Inflammatory macrophage treated with lipopolysaccharide for 1 hour (primary cell): ENCODE data around the gene LPAR3.

Experiments
- DNase-seq, 2 donors: peaks; one replicate each; pipeline ENCODE4 v3.0.0-alpha.2; 2020 to 2022

The LPAR3 gene

DNA sequence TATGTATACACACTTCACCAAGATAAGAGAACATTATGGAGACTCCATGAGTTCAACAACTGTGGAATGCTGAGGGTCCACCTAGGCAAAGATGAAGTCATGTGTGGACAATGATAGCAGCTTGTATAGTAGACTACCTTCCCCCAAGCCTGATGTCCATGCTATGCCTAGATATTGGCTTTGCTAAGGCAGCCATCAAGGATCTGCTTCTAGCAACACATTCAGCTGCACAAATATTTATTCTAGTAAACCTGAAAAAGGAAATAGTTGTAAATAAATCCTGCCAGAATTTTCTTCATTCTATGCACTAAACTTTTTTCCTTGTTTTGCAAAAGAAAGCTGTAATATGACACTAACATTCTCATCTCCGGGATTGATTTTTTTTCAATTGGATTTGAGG, 7.0 kb upstream of the LPAR3 start:
- no peak for DNase-seq

DNA sequence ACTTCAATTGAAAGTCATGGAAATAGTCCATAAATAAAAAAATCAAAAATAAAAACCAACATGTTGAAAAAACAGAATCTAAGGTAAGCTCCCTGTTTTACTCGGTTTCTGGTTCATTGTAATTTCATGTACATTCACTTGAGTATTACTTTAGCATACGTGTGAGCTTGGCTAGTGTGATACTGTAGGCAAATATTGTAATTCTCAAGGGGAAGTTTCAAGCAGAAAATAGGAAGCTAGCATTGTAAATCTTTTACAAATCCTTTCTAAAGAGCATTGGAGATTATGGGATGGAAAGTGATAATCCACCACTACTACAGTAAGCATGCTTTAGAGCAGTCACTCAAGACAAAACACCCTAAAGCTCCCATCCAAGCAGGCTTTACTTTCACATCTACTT, 3.3 kb upstream of the LPAR3 start:
- no peak for DNase-seq

- no peak for DNase-seq
Observed at GRCh38 chr1:84890566-84890965, 2.4 kb downstream of the LPAR3 start.

GRCh38 chr1:84889437-84889836, 3.6 kb downstream of the LPAR3 start:
- DNase-seq = peak; percentile 80 to 82

DNA sequence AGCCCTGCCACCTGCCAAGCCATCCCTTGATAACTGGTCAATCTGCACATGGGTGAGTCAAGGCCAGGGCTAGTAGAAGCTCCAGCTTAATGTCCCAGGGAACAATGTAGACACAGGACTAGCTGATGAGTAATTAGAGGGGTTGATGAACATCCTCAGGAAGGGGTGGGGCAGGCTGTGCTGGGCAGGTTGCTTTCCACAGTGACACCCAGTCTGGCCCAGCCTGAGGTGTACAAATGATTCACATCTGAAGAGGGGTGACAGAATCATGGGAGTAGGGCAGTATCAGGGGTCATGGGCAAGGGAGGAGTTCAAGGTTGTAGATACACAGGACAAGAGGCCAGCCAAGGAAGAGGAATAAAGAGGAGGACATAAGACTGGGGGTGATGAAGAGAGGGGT, 4.3 kb downstream of the LPAR3 start:
- no peak for DNase-seq

DNA sequence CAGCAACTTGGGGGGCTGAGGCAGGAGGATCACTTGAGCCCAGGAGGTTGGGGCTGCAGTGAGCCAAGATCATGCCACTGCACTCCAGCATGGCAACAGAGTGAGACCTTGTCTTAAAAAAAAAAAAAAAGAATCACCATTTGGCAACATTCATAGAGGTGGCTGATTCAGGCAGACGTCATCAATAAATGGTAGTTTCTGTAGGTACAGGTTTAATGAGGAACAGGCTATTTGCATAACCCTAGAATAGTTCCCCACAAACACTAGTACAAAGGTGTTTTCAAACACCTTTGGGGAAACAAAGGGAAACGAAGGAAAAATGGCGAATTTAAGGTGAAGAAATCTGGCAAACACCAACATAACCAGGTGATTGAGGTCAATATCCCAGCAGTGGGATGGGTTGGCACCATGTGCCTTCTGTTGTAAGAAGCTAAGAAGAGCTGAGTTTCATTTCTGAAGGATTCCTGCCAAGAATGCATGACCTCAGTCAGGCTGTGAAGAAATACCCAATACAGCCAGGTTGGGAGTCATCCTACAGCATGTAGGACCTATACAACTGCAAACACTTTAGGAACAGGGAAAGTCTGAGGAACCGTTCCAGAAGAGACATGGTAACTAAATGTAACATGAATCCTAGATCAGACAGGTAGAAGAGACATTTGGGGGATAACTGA, 5.6 kb downstream of the LPAR3 start:
- DNase-seq = peak in 1 of 2 donors; percentile 49

GRCh38 chr1:84885469-84885868, 7.5 kb downstream of the LPAR3 start:
- DNase-seq = no peak

DNA sequence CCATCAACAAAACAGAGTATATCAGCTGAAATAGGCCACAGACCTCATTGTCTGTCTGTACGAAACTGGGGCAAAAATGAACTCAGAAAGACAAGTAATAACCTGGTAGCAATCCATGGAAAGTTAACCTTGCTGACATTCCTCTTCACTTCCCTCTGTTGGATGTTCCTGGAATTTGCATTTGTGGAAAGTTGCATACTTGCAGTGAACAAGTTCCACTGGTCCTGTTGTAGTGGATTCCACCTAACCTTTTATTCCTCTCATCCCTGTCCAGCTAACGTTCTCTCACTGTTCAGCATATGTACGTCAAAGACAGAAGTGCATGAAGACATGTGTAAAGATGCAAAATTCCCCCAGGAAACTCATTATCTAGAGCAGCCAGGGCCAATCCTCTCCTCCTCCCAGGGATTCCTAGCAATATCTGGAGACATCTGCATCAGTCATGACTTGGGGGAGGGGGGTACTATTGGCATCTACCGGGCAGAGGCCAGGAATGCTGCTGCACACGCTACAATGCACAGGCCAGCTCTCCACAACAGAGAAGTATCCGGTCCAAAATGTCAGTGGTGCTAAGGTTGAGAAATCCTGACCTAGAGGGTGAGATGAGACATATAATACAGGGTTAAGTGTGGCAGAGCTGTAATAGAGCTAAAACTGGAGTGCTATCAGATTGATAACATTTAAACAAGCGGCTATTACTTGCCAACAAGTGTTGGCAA, 8.2 kb downstream of the LPAR3 start:
- no peak for DNase-seq

DNA sequence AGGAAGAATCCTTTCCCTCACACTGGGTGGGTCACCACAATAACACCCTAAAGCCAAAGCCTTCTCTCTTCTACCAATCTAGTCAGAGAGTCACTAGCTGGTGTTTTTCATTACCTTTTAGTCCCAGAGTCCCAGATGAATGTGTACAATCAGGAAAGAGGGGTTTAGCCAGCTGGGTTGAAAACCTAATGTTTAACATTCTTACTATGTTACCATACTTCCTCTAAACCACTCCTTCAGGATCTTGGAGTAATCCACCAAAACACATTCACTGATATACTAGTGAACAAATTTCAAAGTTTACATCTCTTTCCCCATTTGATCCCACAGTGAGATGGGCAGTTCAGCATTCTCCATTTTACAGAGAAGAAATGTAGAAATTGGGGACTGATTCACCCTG, 9.7 kb downstream of the LPAR3 start:
- DNase-seq = no peak

DNA sequence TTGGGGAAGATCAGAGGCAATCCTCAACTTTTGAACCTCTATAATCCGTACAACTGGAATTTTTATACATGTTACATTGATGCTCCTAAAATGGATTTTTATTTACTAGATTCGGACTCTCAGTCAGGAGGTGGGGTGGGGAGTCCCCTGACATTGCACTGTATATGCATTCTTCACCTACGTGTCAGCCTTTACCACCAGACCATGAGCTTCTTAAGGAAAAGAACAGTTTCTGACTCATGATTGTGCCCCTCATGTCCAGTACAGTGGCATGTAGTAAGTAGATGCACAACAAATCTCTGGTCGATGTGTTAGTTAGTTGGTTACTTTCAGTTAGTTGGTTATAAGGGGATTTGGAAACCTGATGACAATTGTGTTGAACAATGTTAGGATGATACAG, 15.4 kb downstream of the LPAR3 start:
- no peak for DNase-seq

GRCh38 chr1:84876353-84876752, 16.7 kb downstream of the LPAR3 start:
- no peak for DNase-seq

- DNase-seq = no peak
Observed at GRCh38 chr1:84873366-84873765, 19.6 kb downstream of the LPAR3 start.

GRCh38 chr1:84872696-84873355, 20.2 kb downstream of the LPAR3 start:
- no peak for DNase-seq

- no peak for DNase-seq
Observed at GRCh38 chr1:84871181-84871580, 21.8 kb downstream of the LPAR3 start.

- no peak for DNase-seq
Observed at GRCh38 chr1:84870591-84870990, 22.4 kb downstream of the LPAR3 start.

DNA sequence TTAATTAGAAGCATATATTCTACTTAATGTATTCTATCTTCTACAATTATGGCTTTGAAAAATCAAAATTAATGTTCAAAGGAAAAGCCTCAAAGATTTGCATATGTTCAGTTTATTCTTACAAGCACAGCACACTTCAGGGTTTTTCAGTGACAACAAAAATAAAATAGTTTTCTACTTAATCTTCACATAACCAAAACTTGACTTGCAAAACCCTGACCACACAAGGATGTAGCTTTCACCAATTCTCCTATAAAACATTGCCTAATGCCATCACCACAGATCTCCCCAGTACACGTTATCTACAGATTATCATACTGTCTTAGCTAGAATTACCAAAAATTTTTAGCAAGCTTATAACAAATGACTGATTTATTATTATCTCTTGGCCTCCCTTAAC, 23.3 kb downstream of the LPAR3 start:
- DNase-seq = no peak

DNA sequence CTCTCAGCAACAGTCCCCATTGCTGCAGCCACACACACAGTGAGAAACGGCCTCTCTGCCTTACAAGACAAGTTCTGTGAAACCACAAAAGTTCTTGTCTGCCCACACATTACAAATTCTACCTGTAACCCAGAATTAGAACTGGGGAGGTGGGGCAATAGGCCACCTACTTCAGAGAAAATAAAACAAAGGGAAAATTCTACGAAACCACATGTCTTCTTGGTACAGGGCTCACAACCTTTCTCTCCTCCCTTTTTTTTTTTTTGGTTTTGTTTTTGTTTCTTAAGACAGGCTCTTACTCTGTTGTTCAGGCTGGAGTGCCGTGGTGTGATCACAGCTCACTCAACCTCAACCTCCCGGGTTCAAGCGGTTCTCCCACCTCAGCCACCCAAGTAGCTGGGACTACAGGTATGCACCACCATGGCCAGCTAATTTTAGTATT, 30.2 kb downstream of the LPAR3 start:
- no peak for DNase-seq

DNA sequence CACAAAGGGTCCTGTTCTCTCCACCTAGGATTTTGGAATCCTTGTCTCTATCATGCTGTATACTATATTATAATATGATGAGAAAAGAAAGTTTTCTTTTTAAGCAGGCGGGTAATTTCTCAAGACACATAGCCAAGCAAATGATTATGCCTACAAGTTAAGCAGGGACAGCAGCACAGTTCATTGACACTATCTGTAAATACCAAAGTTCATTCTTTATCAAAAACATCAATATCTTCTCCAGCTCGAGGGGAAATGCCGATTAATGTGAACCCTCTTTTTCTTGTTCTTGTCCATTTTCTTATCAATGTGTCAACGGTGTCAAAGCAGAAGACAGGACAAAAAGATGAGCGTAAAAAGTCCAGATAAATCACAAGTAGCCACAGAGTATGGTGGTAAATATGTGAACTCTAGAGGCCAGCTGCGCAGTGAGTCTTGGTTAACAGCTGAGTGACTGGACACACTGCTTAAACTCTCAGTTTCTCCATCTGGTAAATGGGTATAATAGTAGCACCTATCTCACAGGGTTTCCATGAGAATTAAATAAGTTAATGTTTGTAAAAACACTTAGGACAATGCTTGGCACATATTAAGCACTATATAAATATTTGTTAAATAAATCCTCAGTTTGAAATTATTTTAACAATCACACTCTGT, 30.9 kb downstream of the LPAR3 start:
- DNase-seq = no peak

DNA sequence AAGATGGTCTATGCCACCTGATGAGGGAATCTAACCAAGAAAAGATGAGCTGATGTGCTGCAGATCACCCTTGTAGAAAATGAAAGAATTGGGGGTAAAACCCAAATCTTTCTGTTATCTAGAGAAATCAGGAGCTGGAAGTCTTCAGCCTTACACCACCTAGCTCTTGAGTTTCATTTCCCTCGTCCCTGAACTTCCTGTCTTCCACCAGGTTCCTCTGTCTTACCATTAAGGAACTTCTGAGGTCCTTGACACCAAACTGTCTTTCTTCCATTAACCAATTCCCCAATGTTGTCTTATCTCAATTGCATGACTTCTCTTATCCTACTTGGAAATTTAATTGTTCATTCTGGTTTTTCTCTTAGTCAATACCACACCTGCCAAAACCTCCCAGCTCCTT, 31.5 kb downstream of the LPAR3 start:
- DNase-seq = peak; percentile 31 to 36

DNA sequence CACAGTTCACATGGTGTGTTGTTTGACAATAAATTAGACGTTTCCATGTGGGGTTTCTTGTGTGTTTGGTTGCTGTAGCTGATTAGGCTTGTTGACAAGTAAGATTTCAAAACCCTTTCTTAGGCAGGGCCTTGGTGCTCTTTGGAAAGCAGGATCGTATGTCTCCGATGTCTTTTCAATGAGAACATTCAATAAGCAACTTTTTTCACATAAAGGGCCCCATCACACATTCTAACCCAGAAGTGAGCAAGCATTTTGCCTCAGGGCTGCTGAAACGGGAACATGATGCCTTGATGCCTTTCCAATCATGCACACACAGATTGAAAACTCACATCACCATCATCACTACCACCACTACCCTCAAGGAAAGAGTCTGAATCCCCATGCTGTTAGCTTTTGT, 33.1 kb downstream of the LPAR3 start:
- DNase-seq = no peak

DNA sequence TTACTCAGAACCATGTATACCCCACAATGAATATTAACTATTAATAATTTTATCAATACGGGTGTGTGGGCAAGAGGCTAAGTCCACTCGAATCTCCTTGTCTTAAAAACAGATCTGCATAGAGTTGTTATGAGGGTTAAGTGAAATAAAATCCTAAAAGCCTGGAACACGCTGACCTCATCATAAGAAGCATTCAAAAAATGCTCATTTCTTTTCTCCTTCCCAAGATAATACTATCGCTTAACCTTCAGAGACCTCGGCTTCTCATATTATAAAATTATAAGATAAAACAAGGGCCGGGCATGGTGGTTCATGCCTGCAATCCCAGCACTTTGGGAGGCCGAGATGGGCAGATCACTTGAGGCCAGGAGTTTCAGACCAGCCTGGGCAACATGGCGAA, 35.1 kb downstream of the LPAR3 start:
- no peak for DNase-seq

DNA sequence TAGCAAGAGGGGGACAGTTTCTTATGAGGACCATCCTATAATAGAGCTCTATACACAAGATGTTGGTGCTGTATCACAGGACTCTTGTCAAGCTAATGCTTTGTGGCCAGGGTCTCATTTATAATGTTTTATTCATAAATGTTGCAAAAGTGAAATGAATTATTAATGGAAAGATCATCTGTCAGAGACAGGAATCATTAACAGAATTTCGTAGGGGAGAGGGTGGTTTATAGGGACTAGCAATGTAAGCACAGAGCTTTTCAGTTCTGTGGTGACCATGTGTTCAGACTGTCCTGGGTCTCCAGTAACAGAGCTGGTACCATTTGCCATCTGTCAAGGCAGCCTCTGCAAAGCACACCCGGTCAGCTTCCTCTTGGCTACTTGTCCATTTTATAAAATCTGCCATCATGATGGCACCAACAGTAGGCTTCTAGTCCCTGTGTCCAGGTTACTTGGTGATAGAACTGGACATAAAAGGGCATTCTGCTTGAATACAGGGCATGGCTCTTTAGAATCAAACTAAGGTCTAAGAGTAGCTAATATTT, 36.2 kb downstream of the LPAR3 start:
- no peak for DNase-seq
